HG02943 (cell line): ENCODE measurements around the gene PTPRN2.
"Not testable (repeated sequence)": the region's sequence is repeated elsewhere in the genome, so short reads cannot be mapped to it uniquely, and the experiment has no call there.

Experiments
- ATAC-seq: cut with Tn5 transposase; IDR thresholded peaks from one replicate; pipeline ENCODE4 v1.9.1; 2021; ENCODE audit warnings: mild to moderate bottlenecking, low read depth, moderate library complexity; ENCODE audit not compliant: unreplicated experiment

The PTPRN2 gene

DNA sequence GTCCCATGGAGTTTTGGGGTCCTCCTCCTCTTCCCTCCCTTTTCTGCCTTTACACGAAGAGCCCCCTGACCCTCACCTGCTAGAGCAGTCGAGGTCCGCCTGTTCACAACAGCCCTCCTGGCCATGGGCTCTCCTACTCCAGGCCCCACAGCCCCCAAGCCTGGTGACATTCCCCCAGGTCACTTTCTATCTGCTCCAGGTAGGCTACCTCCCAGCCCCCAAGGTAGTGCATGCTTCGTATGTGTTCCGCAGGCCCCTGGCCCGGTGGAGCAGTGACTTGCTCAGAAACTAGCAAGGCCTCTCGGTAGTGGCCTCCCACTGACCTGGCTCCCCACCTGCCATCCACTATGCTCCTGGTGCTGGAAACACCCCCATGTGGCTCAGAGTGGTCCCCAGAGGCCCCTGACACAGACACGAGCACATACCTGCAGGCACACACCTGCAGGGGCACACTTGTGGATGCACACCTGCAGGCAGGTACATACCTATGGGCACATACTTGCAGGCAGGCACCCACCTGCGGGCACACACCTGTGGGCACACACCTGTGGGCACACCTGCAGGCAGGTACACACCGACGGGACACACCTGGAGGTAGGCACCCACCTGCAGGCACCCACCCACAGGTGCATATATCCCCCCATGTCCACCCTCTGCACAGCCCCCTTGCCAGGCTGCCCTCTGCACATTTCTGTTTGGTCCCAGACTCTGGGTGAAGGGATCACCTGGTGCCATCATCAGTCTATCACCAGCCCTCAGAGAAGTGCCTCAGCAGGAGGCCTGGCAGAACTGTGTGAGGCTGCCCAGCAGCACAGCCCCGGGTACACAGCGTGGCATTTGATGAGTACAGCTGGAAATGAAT is 322.5 kb downstream of the PTPRN2 start:
- ATAC-seq: no peak

DNA sequence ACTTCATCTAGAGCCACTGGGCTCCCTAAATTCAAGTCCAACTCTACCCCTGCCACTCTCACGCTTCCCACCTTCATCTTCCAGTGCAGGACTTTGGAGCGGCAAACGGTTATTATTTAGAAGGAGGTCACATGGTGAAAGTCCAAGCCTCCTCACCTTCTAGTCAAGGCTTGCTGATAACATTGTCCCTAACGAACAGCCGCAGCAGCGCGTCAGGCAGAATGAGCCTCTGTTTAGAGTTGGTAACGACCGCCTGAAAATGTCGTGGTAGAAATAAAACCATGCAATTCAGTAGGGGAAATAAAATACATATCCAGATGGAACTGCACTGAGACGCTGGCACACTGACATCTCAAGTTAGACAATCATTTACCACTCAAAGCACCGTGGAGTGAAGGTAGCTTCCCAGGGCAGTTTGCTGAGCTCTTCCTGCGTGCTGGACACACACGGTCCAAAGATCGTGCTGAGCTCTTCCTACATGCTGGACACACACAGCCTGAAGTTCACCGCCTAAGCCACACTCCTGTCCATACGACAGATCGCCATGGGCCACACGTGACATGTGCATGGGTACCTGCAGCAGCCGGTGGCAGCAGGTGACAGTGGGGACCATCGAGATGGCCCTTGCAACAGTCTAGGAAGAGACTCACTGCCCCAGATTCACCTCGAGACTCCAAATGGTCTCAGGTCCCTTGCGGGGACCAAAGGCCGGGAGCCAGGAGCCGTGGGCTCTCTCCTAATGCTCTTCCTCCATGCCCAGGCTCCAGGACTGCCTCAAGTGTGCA is 323.5 kb downstream of the PTPRN2 start:
- ATAC-seq: no peak

DNA sequence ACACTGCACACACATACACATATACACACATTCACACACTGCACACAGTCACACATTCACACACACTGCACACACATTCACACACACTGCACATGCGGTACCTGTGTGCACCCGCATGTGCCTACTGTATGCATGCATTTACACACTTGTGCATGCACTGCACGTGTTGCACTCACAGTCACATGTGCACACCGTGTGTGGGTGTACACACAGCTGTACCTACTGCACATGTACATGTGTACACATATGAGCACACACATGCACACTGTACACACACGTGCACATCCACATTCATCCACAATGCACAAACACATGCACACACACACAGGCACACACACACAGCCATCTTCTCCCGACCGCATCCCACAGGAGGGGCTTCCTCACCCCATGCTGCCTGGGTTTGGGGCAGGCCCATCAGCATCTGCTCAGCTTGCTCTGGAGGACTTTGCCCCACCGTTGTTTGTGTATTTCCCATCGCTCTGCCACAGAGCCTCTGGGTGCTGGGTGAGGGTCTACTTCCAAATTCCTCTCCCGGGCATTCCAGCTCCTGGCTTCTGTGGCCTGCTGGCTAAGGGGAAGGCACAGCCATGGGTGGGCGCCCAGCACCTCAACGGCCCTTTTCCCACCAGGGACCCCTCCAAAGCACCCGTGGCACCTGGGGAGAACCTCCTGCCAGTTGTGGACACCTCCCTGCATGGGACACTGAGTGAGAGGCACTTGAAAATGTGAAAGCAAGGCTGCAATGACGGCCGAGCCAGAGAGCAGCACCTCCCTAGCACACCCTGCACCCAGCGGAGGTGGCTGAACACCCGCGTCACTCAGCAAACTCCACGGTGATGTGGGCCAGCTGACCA is 324.3 kb downstream of the PTPRN2 start:
- no peak for ATAC-seq

DNA sequence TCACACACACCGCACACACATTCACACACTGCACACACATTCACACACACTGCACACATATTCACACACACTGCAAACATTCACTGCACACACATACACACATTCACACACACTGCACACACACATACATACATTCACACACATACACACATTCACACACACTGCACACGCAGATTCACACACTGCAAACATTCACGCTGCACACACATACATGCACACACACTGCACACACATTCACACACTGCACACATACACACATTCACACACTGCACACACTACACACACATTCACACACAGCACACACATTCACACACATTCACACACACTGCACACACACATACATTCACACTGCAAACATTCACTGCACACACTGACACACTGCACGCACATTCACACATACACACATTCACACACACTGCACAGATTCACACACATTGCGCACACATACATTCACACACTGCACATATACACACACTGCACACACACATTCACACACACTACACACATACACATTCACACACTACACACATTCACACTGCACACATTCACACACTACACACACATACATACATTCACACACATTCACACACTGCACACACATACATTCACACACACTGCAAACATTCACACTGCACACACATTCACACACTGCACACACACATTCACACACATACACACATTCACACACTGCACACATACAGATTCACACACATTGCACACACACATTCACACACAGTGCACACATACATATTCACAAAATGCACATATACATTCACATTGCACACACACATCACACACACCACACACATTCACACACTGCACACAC is 325.1 kb downstream of the PTPRN2 start:
- no peak for ATAC-seq

DNA sequence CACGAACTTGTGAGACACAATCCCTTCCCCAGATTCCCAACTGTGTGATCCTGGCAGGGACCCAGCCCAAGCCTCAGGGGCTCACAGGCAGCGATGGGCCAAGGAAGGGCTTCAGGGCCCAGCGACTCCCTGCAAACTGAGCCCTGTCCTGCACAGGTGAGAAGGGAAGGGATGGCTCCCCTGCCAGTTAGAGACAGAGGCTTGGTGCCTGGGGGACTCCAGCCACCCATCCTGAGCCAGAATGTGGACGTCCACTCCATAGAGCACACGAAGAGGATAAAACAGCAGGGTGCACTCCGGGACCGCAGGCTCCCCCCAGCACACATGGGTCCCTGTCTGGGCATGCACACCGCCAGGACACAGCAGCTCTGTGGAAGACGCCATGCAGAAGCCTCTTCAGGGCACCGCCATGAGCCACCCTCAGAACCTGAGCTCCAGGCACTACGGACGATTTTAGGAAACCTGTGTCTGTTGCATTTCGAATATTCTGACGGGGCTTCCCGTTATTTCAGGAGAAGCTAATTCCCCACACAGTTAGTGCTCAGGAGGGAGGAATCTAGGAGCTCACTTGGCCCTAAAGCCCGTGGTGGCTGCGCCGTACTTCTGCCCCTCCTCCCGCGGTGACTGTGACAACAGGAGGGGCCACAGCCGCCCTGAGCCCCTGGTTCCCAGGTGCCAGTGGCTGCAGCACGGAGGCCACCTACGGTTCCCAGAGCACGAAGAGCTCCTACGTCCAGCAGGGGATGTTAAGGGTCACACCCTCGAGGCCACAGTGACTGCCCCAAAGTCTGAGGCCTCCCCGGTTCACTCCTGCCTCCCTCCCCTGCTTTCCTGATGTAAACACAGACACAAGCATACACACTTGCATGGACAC is 326.0 kb downstream of the PTPRN2 start:
- no peak for ATAC-seq

DNA sequence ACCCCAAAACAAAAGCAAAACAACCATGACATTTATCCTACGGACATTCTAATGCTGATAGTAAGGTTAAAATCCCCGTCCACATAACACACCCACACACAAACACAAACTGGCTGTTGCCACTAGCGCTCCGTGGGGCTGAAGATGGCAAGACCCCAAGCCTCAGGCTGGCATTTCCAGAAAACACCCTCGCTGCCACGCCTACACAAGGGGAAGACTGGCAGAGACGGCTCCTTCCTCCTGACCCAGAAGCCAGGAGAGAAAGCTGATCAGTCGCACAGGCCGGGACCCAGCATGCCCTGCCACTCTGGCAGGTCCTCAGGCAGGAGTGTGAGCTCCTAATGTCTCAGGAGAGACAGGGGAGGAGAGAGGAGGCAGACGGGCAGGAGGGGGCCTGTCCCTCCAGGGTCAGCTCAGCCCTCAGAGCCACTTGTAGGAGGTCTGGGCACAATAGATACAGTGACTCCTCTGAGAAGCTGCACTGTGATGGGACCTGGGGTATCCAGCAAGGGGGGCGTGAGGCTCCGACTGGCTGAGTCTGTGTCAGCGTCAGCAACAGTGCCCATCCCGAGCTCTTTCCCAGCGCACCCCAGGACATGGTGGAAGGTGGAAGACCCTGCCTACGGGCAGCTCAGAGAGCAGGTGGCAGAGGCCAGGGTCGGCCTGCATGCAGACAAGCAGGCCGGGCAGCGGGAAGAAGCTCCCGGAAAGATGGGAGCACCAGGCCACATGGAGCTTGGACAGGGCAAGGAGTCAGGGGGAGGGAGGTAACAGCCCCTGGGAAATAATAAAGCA is 326.9 kb downstream of the PTPRN2 start:
- ATAC-seq: no peak

DNA sequence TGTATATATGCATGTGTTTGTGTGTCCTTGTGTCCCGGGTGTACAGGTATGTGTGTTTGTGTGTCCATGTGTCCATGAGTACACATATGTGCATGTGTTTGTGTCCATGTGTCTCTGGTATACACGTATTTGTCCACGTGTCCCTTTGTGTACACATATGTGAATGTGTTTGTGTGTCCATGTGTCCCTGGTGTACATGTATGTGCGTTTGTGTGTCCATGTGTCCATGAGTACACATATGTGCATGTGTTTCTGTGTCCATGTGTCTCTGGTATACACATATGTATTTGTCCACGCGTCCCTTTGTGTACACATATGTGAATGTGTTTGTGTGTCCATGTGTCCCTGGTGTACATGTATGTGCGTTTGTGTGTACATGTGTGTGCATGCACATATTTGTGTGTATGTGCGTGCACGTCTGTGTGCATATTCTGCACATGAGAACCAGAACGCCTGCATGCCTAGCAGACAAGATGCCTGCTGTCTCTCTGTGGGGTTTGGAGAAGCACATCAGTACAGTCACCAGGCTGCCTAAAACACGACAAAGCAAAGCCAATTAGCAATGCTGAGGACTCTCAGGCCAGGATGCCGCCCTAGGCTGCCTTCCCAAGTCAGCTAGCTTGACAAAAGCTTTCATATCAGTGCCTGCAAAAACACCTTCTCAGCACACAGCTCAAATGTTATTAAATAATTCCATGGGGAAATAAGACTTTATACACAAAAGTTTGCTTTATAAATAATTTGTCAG is 327.8 kb downstream of the PTPRN2 start:
- ATAC-seq: no peak

DNA sequence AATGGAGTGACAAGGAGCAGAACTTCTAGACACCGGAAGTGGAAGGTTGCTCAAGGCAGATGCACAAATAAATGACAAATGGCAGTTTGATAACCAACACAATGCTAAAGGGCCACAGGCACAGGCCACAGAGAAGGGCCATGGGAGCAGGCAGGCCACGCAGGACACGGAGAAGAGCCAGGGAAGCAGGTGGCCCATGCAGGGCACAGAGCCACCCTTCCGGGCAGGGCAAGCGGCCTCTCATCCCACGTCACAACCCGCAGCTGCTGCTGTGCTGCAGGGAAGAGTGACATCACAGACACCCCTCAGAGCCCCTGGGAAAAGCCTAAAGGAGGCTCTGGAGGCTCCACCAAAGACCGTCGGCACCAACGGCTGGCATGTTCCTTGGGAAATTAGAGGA is 328.5 kb downstream of the PTPRN2 start:
- no peak for ATAC-seq

DNA sequence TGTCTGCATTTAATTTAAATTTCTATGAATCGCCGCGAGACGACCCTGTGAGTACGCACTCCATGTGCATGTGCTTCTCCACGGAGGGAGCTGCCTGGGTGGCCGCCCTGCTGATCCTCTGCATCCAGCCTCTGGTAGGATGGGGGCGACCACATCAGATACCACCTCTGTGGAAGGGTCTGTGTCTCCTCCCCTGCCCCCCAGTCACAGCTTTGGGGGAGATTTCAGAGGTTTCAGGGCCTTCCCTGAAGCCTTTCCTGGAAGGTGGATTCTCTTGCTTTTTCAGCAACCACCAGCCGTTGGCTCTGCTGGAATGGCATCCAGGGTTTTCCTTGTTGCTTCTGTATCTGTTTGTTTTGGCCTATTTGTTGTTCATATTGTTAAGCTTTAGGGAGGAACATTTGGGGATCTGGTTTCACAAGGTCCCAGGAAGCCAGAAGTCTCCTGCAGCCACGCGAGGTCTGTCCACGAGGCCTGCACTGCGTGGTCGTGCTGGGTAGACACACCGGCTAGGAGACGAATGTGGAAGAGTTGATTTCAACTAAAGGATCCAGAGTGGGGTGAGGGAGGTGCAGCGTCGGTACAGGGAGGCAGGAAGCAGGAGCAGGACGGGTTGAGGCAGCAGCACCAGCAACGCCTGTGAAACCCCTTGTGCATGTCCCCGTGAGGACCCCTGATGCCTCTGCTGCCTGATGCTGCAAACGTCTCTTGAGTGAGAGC is 329.1 kb downstream of the PTPRN2 start:
- ATAC-seq: no peak

DNA sequence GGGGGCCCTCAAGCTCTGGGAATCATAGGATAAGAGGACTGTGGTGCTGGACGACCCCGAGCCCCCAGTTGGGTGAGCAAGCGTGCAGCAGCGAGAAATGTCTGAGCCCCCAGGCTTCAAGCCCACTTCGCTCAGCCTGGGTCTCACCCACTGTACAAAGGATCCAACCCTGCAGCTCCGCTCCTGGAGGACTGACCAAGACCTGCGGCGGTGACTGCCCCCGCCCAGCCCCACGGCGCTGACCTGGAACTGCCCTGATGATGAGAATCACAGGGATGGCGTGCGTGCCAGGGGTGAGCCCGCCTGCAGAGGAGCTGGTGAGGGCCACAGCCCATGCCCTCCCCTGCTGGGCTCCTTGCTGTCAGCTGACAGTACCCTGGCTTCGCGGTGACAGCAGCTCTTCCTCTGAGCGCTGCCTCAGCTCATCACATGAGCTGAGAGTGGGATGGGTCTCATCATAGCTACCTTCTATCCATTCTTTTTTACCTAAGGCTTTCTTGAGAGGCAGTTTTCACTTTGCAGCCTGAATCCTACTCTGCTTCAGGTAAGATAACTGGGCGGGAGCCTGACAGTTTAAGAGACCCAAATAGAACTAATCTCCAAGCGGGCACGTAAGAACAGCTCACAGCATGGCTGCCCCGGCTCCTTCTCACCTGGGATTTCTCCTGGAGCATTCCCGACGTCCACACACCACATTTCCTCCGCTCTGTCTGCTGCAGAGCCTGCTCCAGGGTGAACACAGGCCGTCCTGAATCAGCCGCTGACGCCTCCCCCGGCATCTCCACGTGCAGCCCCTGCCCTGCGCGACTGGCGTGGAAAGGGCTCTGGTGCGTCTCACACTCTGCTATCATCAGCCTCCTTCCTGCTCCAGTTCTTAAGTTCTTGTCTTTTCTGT is 329.9 kb downstream of the PTPRN2 start:
- no peak for ATAC-seq

DNA sequence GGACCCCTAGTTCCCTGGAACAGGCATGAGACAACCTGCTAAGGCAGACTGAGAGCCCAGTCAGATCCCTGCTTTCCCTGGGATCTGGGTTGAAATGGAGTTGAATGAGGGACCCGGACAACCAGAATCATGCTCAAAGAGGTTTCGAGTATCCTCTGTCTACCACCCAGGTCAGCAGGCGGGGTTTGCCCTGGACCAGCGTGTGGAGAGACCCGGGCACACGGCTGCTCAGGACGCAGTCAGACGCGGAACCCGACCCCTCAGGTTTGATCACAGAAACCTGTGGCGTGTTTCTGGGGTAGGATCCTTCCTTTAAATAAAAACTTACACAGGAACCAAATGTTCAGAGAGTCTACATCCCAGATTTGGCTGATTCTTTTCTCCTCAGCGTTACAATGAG is 330.6 kb downstream of the PTPRN2 start:
- ATAC-seq: no peak

DNA sequence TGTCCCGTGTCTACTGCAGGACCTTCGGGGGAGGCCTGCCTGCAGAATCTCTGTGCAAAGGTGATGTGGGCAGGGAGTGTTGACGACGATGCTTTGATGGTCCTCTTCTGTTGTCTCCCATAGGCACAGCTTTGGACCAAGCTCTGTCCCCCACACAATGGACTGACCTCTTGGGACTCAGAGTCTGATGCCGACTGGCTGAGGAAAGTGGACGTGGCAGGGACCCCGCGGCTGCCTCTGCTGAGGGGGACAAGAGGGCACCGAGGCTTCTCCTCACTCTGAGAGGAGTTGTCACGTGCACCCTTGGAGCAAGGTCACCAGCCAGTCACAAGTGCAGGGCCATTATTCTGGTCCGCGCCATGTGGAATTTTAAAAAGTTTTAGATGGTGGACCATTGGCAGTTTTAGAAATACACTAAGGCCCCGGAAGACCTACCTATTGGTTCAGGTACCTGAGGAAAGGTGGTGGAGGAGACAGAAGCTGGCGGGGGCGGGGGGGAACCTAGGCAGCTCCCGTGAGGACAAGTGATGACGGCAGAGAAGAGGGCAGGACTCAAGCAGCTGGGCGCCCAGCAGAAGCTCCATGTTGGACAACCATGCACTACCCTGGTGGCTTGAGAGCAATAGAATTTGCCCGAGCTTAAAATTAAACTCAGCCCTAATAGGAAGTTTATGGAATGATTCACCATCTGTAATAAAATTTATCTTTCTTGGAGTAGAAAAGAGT is 331.4 kb downstream of the PTPRN2 start:
- ATAC-seq: no peak

DNA sequence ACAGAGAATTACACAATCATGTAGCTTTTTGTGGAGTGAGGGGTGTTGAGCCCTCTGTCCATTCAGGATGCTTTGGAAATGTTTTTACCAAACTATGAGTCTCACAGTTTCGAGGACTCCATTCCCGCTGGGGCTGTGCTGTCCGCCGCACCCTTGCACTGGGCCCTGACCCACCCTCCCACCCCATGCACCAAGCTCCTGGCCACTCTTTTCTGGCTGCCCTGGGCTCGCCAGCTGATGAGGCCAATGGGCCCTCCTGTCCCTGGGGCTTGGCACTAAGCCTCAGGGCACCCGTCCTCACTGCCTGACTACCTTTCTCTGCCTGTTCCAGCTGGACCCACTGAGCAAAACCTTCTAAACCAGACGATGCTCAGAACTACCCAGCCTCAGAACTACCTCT is 332.1 kb downstream of the PTPRN2 start:
- no peak for ATAC-seq

DNA sequence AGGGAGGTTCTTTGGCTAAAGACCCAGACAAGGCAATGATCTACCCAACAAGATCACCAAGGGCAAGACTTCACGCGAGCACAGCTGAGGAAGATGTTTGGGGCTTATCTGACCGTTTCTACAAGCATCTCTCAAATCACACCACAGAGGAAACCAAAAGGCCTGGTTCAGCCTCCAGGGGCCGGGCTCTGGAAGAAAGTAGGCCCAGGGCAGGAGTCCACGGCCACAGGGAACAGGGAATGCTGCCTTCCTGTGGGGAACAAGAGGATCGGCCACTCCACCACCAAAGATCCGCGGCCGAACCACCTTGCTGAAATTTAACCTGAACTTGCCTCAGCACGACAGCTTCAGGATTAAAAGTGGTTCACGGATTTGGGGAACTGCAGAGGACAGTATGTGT is 332.5 kb downstream of the PTPRN2 start:
- no peak for ATAC-seq

DNA sequence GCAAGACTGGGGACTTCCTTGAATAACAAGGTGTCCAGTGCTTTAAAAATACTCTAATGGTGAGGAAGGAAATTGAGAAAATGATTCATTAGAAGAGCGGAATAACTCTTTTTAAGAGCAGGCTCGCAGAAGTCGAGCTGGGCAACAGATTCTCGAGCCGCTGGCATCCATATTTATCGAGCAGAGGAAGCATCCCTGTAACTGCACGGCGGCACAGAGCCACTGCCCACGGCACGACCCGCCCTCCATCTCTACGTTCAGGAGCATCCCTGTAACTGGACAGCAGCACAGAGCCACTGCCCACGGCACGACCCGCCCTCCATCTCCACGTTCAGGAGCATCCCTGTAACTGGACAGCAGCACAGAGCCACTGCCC is 334.0 kb downstream of the PTPRN2 start:
- ATAC-seq: not testable (repeated sequence)
